Peyer's patch (tissue), 4 donors: ENCODE results near the gene PTH2.

Source experiments
- POLR2A ChIP-seq, 2 donors: fragments of 450-650 bp; IDR thresholded peaks; one replicate each; pipeline ENCODE4 v1.5.1; 2017; ENCODE audit warnings: antibody characterized with exemption in 2 of 2, mild to moderate bottlenecking in 2 of 2, moderate library complexity in 2 of 2
- TF ChIP-seq, protein P1 (sequence below), 6 experiments: fragments of 450-650 bp in 4 of 6; fragments of 200-600 bp in 2 of 6; sonication (generic) in 1 of 6; IDR thresholded peaks; one replicate each; pipeline ENCODE4 v1.5.1; 2017 to 2019; ENCODE audit warnings: antibody characterized with exemption in 6 of 6, mild to moderate bottlenecking in 3 of 6, moderate library complexity in 1 of 6

GRCh38 chr19:49419173-49419572 is 4.1 kb downstream of the PTH2 start:
- TF ChIP-seq, protein P1, sequence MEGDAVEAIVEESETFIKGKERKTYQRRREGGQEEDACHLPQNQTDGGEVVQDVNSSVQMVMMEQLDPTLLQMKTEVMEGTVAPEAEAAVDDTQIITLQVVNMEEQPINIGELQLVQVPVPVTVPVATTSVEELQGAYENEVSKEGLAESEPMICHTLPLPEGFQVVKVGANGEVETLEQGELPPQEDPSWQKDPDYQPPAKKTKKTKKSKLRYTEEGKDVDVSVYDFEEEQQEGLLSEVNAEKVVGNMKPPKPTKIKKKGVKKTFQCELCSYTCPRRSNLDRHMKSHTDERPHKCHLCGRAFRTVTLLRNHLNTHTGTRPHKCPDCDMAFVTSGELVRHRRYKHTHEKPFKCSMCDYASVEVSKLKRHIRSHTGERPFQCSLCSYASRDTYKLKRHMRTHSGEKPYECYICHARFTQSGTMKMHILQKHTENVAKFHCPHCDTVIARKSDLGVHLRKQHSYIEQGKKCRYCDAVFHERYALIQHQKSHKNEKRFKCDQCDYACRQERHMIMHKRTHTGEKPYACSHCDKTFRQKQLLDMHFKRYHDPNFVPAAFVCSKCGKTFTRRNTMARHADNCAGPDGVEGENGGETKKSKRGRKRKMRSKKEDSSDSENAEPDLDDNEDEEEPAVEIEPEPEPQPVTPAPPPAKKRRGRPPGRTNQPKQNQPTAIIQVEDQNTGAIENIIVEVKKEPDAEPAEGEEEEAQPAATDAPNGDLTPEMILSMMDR (IDR thresholded peaks at IDR 0.05): no peak
- no peak for TF ChIP-seq POLR2A (IDR thresholded peaks at IDR 0.05)
